GM23338 (cell line): ENCODE data around the gene ADGRB3. TPM values are rescaled to one million over a fixed set of nuclear protein-coding genes. Genes with fewer than 3 reads are reported as not detected.

Source experiments
- ATAC-seq: fragments of 200-7000 bp; cut with Tn5 transposase; 3 replicates; pipeline ENCODE4 v1.9.1; 2020
- DNase-seq: peaks from one replicate; pipeline ENCODE4 v3.0.0-alpha.2; 2015; ENCODE audit warnings: low spot score
- H2AFZ ChIP-seq: fragments of 200-600 bp; sonication (generic); 2 replicates; pipeline ENCODE4 v1.8.0; 2016; ENCODE audit warnings: antibody characterized with exemption, mild to moderate bottlenecking, moderate library complexity
- H3F3A ChIP-seq: fragments of 200-600 bp; sonication (generic); replicated peaks from 2 replicates; pipeline ENCODE4 v1.8.0; 2017; ENCODE audit warnings: antibody characterized with exemption, mixed run types, low read depth
- H3K27ac ChIP-seq: fragments of 200-600 bp; sonication (generic); 2 replicates; pipeline ENCODE4 v1.6.1; 2016; ENCODE audit warnings: low read depth
- H3K27me3 ChIP-seq: fragments of 200-600 bp; sonication (generic); 2 replicates; pipeline ENCODE4 v1.8.0; 2016; ENCODE audit warnings: mild to moderate bottlenecking, mixed run types, moderate library complexity; ENCODE audit not compliant: insufficient read depth
- H3K36me3 ChIP-seq: fragments of 200-600 bp; sonication (generic); 2 replicates; pipeline ENCODE4 v1.8.0; 2016; ENCODE audit warnings: mild to moderate bottlenecking; ENCODE audit not compliant: insufficient read depth
- H3K4me1 ChIP-seq: fragments of 200-600 bp; sonication (generic); 2 replicates; pipeline ENCODE4 v1.8.0; 2016; ENCODE audit warnings: mild to moderate bottlenecking, moderate library complexity; ENCODE audit not compliant: insufficient read depth
- H3K4me2 ChIP-seq: fragments of 200-600 bp; sonication (generic); 2 replicates; pipeline ENCODE4 v1.7.1; 2017; ENCODE audit warnings: mixed run types
- H3K4me3 ChIP-seq: fragments of 200-600 bp; sonication (generic); 2 replicates; pipeline ENCODE4 v1.6.1; 2016; ENCODE audit warnings: mixed run types
- H3K79me2 ChIP-seq: fragments of 200-600 bp; sonication (generic); replicated peaks from 2 replicates; pipeline ENCODE4 v1.8.0; 2017; ENCODE audit warnings: mild to moderate bottlenecking; ENCODE audit not compliant: insufficient read depth
- H3K9me2 ChIP-seq: fragments of 200-600 bp; sonication (generic); 2 replicates; pipeline ENCODE4 v1.8.0; 2017; ENCODE audit not compliant: insufficient read depth
- H4K20me1 ChIP-seq: fragments of 200-600 bp; sonication (generic); replicated peaks from 2 replicates; pipeline ENCODE4 v1.8.0; 2017; ENCODE audit warnings: mild to moderate bottlenecking; ENCODE audit not compliant: insufficient read depth
- H3K27ac Mint-ChIP-seq: 2 replicates; pipeline ENCODE4 v1.8.0; 2020; ENCODE audit warnings: inconsistent platforms, mild to moderate bottlenecking, moderate library complexity, mixed read lengths
- H3K27me3 Mint-ChIP-seq: 3 replicates; pipeline ENCODE4 v1.8.0; 2022; ENCODE audit warnings: low read depth, mild to moderate bottlenecking, moderate library complexity, mixed read lengths, inconsistent platforms; ENCODE audit not compliant: insufficient read depth, poor library complexity
- H3K36me3 Mint-ChIP-seq: 3 replicates; pipeline ENCODE4 v1.8.0; 2021; ENCODE audit warnings: low read depth, mild to moderate bottlenecking, inconsistent platforms, moderate library complexity, mixed read lengths
- H3K4me1 Mint-ChIP-seq: 3 replicates; pipeline ENCODE4 v1.8.0; 2020; ENCODE audit warnings: mild to moderate bottlenecking, inconsistent platforms, mixed read lengths
- H3K4me3 Mint-ChIP-seq: 3 replicates; pipeline ENCODE4 v1.8.0; 2021; ENCODE audit warnings: moderate library complexity, mild to moderate bottlenecking, inconsistent platforms, mixed read lengths
- H3K9me3 Mint-ChIP-seq: 3 replicates; pipeline ENCODE4 v1.8.0; 2020; ENCODE audit warnings: moderate library complexity, mild to moderate bottlenecking, inconsistent platforms, mixed read lengths
- CREB1 ChIP-seq: fragments of 250-450 bp; sonication (Bioruptor Pico); IDR thresholded peaks from 2 replicates; pipeline ENCODE4 v1.5.0; 2020; ENCODE audit warnings: low read depth, mild to moderate bottlenecking, moderate library complexity
- CTCF ChIP-seq, 2 experiments: fragments of 200-600 bp in 1 of 2; sonication (generic) in 1 of 2; conservative IDR thresholded peaks; 2 replicates each; pipeline versions ENCODE4 v1.5.1 to v1.6.1; 2016 to 2017; ENCODE audit warnings: antibody characterized with exemption in 2 of 2, low read depth in 2 of 2, mild to moderate bottlenecking in 2 of 2, moderate library complexity in 1 of 2
- ETS1 ChIP-seq: IDR thresholded peaks from 2 replicates; pipeline ENCODE4 v1.6.1; 2016; ENCODE audit warnings: antibody characterized with exemption
- EZH2 ChIP-seq: fragments of 200-600 bp; sonication (generic); IDR thresholded peaks from one replicate; pipeline ENCODE4 v1.8.0; 2017; ENCODE audit warnings: antibody characterized with exemption, mild to moderate bottlenecking, low read depth; ENCODE audit not compliant: unreplicated experiment
- EZH2phosphoT487 ChIP-seq: fragments of 200-600 bp; sonication (generic); IDR thresholded peaks from one replicate; pipeline ENCODE4 v1.8.1; 2018; ENCODE audit warnings: antibody characterized with exemption; ENCODE audit not compliant: unreplicated experiment
- JUNB ChIP-seq: IDR thresholded peaks from one replicate; pipeline ENCODE4 v1.6.1; 2016; ENCODE audit warnings: antibody characterized with exemption; ENCODE audit not compliant: unreplicated experiment
- NANOG ChIP-seq: IDR thresholded peaks from 2 replicates; pipeline ENCODE4 v1.6.1; 2016; ENCODE audit warnings: antibody characterized with exemption, borderline replicate concordance
- POLR2AphosphoS5 ChIP-seq: IDR thresholded peaks from 2 replicates; pipeline ENCODE4 v1.6.1; 2016; ENCODE audit warnings: antibody characterized with exemption, low read depth
- REST ChIP-seq: IDR thresholded peaks from one replicate; pipeline ENCODE4 v1.6.1; 2018; ENCODE audit warnings: antibody characterized with exemption; ENCODE audit not compliant: unreplicated experiment
- STAT1 ChIP-seq: IDR thresholded peaks from one replicate; pipeline ENCODE4 v1.6.1; 2016; ENCODE audit warnings: antibody characterized with exemption; ENCODE audit not compliant: unreplicated experiment
- ZNF114 ChIP-seq: fragments of 250-450 bp; sonication (Bioruptor Pico); IDR thresholded peaks from 2 replicates; pipeline ENCODE4 v1.5.0; 2020; ENCODE audit warnings: mild to moderate bottlenecking, moderate library complexity
- ZNF331 ChIP-seq: fragments of 250-450 bp; sonication (Bioruptor Pico); IDR thresholded peaks from 2 replicates; pipeline ENCODE4 v1.5.0; 2020; ENCODE audit warnings: low read depth, mild to moderate bottlenecking, moderate library complexity
- ZNF462 ChIP-seq: fragments of 250-450 bp; sonication (Bioruptor Pico); IDR thresholded peaks from 2 replicates; pipeline ENCODE4 v1.5.0; 2020; ENCODE audit warnings: mild to moderate bottlenecking, moderate library complexity
- polyA plus RNA-seq: library from polyadenylated mRNA; unstranded; fragments of >200 nt; fragmentation: Nextera tagmentation; extraction: Ambion mirVana; gene quantifications from 2 replicates; pipeline ENCODE4 v1.2.1, GENCODE V29; 2016
- total RNA-seq: library from RNA; depleted of rRNA; stranded (reverse); fragments of >200 nt; shearing (Covaris generic); gene quantifications from 2 replicates; pipeline ENCODE4 v1.2.3, GENCODE V29; 2014

ADGRB3 gene
- total and polyA plus RNA-seq, 2 experiments from 2014 or later, result 0.92 to 4.0 TPM

- no peak overlapping the region for H3K4me2 ChIP-seq
- H3K36me3 Mint-ChIP-seq, result no peaks in the 10 kb centered on the region
- H3K4me1 Mint-ChIP-seq, result 0 out of 3 replicates have a peak, but pooled peaks cover 3% of the 10 kb centered on the region
- no peaks in the 10 kb centered on the region for H3F3A ChIP-seq
- 0 out of 2 replicates have a peak, but pooled peaks cover 5% of the 10 kb centered on the region for H3K9me2 ChIP-seq
- TF ChIP-seq NANOG, result no peak
- TF ChIP-seq REST, result no peak
- no peak for TF ChIP-seq ZNF462 (CRISPR knock-in tag)
- no peak for TF ChIP-seq ZNF331 (CRISPR knock-in tag)
- TF ChIP-seq CTCF (conservative IDR thresholded peaks at IDR 0.05; ENCODE audit: low read depth in 2 of 2), result no peak
- no peak for TF ChIP-seq POLR2AphosphoS5
- TF ChIP-seq CREB1 (CRISPR knock-in tag), result no peak
- TF ChIP-seq STAT1, result no peak
- TF ChIP-seq EZH2phosphoT487, result no peak
- no peak for TF ChIP-seq JUNB
- no peak for TF ChIP-seq ETS1
- TF ChIP-seq EZH2, result no peak
- no peak for TF ChIP-seq ZNF114 (CRISPR knock-in tag)
- H3K4me3 ChIP-seq, result no peak overlapping the region
- H3K4me3 Mint-ChIP-seq, result no peak overlapping the region
- H3K36me3 ChIP-seq, result no peaks in the 10 kb centered on the region
- no peaks in the 10 kb centered on the region for H3K27me3 Mint-ChIP-seq
- H3K4me1 ChIP-seq, result no peaks in the 10 kb centered on the region
- H3K27ac Mint-ChIP-seq, result peak overlapping the region; percentile 59; the same call in 1 of the 2 replicates
- no peak overlapping the region for H2AFZ ChIP-seq
- ATAC-seq, result no peak
- H3K27me3 ChIP-seq, result no peaks in the 10 kb centered on the region
- H3K27ac ChIP-seq, result no peak overlapping the region
- no peaks in the 10 kb centered on the region for H3K9me3 Mint-ChIP-seq
- no peaks in the 10 kb centered on the region for H3K79me2 ChIP-seq
- DNase-seq, result no peak
- no peaks in the 10 kb centered on the region for H4K20me1 ChIP-seq
These were observed 451.6 kb downstream of the ADGRB3 start for GRCh38 chr6:69086689-69087088.
